Rectal smooth muscle tissue (tissue), 1 donor: ENCODE data around the gene DNMT3A.

ENCODE experiments used
- H3K27ac ChIP-seq: one replicate; pipeline ENCODE4 v1.7.0; 2013; ENCODE audit warnings: low read depth, low read length, inconsistent platforms
- H3K27me3 ChIP-seq: one replicate; pipeline ENCODE4 v1.7.0; 2013; ENCODE audit warnings: low read length; ENCODE audit not compliant: control insufficient read depth, insufficient read depth
- H3K36me3 ChIP-seq: one replicate; pipeline ENCODE4 v1.7.0; 2013; ENCODE audit warnings: low read length; ENCODE audit not compliant: control insufficient read depth, insufficient read depth
- H3K4me1 ChIP-seq: one replicate; pipeline ENCODE4 v1.7.0; 2013; ENCODE audit warnings: low read length; ENCODE audit not compliant: control insufficient read depth, insufficient read depth
- H3K4me3 ChIP-seq: one replicate; pipeline ENCODE4 v1.7.0; 2013; ENCODE audit warnings: low read length
- H3K9ac ChIP-seq: one replicate; pipeline ENCODE4 v1.7.0; 2013; ENCODE audit warnings: low read length

The DNMT3A gene

DNA sequence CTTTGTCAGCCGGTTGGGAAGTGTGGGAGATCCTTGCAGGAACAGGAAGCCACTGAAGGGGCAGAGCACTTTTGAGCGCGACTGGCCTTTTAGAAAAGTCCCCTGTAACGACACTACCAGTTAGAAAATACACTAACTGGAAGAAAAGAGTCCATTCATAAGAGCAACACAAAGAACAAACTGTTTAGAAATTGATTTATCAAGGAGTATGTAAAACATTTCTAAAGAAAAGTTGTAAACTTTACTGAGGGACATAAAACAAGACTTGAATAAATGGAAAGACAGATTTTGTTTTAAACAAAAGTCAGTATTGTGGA lies 143.6 kb downstream of the DNMT3A start:
- Histone ChIP-seq H3K36me3 (no peaks in the 10 kb centered on the region), H3K4me1 (no peaks in the 10 kb centered on the region), H3K27ac (no peak overlapping the region), H3K27me3 (no peaks in the 10 kb centered on the region), H3K4me3 (no peak overlapping the region), H3K9ac (no peak overlapping the region)

DNA sequence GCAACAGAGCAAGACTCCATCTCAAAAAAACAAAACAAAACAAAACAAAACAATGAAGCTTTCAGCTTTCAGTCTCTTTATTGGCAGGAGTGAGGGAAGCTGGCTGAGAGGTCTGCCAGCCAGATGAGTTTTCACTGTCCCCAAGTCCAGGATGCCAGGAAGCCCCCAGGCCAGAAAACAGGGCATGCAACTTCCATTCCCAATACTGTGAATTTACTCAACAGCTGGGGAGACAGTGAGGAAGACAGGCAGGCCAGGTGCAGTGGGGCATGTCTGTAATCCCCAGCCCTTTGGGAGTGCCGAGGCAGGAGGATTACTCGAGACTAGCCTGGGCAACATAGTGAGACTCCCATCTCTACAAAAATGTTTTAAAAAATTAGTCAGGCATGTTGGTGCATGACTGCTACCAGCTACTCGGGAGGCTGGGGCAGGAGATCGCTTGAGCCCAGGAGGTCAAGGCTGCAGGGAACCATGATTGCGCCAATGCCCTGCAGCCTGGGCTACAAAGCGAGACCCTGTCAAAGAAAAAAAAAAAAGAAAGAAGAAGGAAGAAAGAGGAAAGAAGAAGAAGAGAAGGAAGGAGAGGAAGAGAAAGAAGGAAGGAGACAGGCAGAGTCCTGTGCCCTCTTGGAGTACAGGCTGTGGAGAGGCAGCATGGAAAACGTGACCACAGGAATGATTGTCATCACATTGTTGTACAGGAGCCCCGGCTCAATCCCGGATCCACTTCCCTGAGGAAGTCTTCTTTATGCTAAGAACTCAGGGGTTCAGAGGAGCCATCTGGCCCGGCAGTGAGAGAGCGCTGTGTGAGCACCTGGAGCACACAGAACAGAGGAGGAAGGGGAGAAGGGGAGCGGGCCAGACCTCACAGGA lies 144.2 kb downstream of the DNMT3A start:
- Histone ChIP-seq H3K4me3 (no peak overlapping the region), H3K9ac (no peak overlapping the region), H3K27ac (no peak overlapping the region), H3K36me3 (no peaks in the 10 kb centered on the region), H3K4me1 (no peaks in the 10 kb centered on the region), H3K27me3 (no peaks in the 10 kb centered on the region)

DNA sequence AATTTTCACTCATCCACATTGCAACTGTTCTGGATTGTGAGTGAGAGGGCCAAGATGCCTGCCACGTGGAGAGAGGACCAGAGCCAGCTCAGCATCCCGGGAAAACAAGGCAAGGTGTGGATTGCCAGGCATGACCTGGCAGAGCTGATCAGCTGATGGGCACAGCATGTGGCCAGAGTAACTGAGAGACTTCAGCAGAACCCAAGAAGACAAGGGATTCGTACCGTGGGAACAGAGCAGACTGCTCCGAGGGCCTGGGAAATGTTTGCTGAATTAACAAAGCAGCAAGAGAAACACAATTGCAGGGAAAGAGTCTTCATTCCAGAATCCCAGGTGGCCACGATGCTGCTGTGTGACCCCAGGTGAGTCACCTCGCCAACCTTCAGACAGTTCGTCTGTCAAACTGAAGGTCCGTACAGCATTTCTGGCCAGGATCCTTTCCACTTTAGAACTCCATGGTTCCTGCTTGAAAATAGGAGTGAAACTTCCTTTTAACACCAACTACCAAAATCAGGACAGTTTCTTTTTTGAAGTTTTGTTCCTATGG lies 147.1 kb downstream of the DNMT3A start:
- Histone ChIP-seq H3K4me1 (no peaks in the 10 kb centered on the region), H3K36me3 (no peaks in the 10 kb centered on the region), H3K9ac (no peak overlapping the region), H3K4me3 (no peak overlapping the region), H3K27ac (no peak overlapping the region), H3K27me3 (no peaks in the 10 kb centered on the region)

DNA sequence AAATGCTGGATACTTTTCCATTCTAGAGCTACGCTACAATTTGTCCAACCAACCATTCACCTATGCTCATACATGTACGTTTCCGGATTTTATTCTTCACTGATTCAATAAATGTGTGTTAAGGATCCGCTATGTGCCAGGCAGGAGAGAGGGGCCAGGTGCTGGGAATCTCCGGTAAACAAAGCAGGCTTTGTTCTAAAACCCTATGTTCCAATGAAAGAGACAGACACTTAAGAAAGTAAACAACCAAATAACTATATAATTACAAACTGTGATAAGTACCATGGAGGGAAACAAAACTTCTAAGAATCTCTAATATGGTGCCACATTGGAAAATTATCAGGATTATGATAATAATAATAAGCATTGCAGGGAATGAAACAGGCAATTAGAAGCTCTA lies 151.2 kb downstream of the DNMT3A start:
- no peaks in the 10 kb centered on the region for H3K4me1 ChIP-seq
- H3K27me3 ChIP-seq = no peaks in the 10 kb centered on the region
- no peak overlapping the region for H3K27ac ChIP-seq
- H3K4me3 ChIP-seq = no peak overlapping the region
- no peaks in the 10 kb centered on the region for H3K36me3 ChIP-seq
- H3K9ac ChIP-seq = no peak overlapping the region

DNA sequence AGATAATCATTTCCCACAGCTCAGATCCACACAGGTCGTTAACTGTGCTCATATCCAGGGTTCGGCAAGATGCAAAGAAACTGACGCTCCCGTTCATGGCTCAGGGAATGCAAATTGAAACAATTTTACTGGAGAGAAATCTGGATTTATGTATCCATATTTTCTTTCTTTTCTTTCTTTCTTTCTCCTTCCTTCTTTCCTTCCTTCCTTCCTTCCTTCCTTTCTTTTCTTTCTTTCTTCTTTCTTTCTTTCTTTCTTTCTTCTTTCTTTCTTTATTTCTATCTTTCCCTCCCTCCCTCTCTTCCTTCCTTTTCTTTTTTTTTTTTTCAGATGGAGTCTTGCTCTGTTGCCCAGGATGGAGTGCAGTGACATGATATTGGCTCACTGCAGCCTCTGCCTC lies 153.3 kb downstream of the DNMT3A start:
- Histone ChIP-seq H3K27me3 (no peaks in the 10 kb centered on the region), H3K4me3 (no peak overlapping the region), H3K4me1 (no peaks in the 10 kb centered on the region), H3K36me3 (no peaks in the 10 kb centered on the region), H3K27ac (no peak overlapping the region), H3K9ac (no peak overlapping the region)

DNA sequence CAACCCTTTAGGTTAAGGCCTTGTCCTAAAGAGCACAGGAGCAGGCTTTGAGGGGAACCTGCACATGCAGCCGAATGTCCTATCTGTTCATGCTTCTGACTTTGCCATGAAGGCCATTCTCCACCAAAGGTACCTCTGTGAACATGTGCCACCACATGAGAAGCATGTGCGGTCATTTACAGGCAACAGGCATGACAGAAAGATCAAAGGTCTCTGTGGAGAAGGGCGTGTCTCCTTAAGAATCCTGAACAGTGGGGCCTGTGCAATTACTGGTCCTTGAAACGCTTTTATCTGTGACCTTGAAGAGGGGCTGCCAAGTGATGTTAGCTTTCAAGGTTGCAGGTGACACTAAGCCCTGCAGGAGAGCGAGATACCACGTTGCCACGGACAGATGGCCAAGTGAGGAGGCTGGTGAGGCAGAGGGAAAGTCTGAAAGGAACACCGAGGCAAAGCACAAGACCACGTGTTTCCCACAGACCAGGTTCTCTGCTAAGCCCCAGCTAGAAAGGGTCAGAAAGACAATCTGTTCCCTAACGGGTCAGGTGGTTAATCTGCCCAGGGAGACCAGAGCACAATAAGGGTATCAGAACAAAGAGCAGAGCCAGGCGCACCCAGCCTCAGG lies 153.9 kb downstream of the DNMT3A start:
- no peak overlapping the region for H3K9ac ChIP-seq

DNA sequence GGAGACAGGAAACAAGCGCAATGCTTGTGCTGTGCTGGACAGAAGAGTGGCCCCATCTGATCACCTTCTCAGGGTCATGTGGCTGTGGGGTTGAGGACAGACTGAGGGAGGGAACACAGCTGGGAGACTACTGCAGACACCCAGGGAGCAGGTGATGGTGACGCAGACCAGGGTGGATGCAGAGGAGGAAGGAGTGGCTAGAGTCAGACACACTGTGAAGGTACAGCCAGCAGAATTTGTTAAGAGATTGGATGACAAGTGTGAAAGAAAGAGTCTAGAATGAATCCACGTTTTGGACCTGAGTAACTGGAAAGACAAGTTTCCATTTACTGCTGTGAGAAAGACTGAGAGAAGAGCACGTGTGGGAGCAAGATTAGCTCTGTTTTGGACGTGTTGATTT lies 157.5 kb downstream of the DNMT3A start:
- H3K4me1 ChIP-seq = no peaks in the 10 kb centered on the region
- H3K4me3 ChIP-seq = no peak overlapping the region
- no peaks in the 10 kb centered on the region for H3K27me3 ChIP-seq
- H3K27ac ChIP-seq = no peak overlapping the region
- no peak overlapping the region for H3K9ac ChIP-seq
- H3K36me3 ChIP-seq = no peaks in the 10 kb centered on the region

More for the DNA sequence above, 153.9 kb downstream of the DNMT3A start:
- no peaks in the 10 kb centered on the region for H3K4me1 ChIP-seq
- H3K27ac ChIP-seq = no peak overlapping the region
- H3K27me3 ChIP-seq = no peaks in the 10 kb centered on the region
- no peak overlapping the region for H3K4me3 ChIP-seq
- H3K36me3 ChIP-seq = no peaks in the 10 kb centered on the region

DNA sequence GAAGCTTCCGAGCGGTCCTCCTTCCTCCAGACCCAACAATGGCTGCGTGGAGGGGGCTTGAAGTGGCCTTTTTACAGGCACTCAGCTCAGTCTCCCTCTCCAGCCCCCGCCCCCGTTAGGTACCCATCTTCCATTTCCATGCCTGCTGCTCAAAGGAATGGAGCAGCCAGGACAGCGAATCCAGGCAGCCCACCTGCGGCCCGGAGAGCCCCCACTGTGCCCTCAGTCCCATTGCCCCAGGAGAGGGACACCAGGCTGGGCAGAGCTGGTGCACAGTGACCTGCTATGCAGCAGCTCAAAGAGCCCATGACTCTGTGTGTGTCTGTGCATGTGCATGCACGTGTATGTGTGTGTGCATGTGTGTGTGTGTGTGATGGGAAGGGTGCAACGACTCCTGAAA lies 162.7 kb downstream of the DNMT3A start:
- Histone ChIP-seq H3K4me1 (no peaks in the 10 kb centered on the region), H3K27me3 (peaks cover 3% of the 10 kb centered on the region), H3K4me3 (no peak overlapping the region), H3K9ac (no peak overlapping the region), H3K36me3 (no peaks in the 10 kb centered on the region), H3K27ac (no peak overlapping the region)
